Hepatocyte (in vitro differentiated cells): ENCODE measurements around the gene RBL2. TPM values are rescaled to one million over a fixed set of nuclear protein-coding genes. Genes with fewer than 3 reads are reported as not detected.

Experiments used
- DNase-seq: peaks from one replicate; pipeline ENCODE4 v3.0.0-alpha.2; 2016; ENCODE audit warnings: low spot score
- H2AFZ ChIP-seq: fragments of 200-600 bp; sonication (generic); 2 replicates; pipeline ENCODE4 v1.6.0; 2016; ENCODE audit warnings: antibody characterized with exemption, mild to moderate bottlenecking
- H3K27ac ChIP-seq: fragments of 200-600 bp; sonication (generic); 2 replicates; pipeline ENCODE4 v1.5.1; 2016; ENCODE audit warnings: mild to moderate bottlenecking
- H3K27me3 ChIP-seq: fragments of 200-600 bp; sonication (generic); 2 replicates; pipeline ENCODE4 v1.6.1; 2016
- H3K36me3 ChIP-seq: fragments of 200-600 bp; sonication (generic); replicated peaks from 2 replicates; pipeline ENCODE4 v1.5.1; 2016; ENCODE audit warnings: low read depth; ENCODE audit not compliant: insufficient read depth
- H3K4me1 ChIP-seq: fragments of 200-600 bp; sonication (generic); 2 replicates; pipeline ENCODE4 v1.5.1; 2016; ENCODE audit warnings: mild to moderate bottlenecking, moderate library complexity; ENCODE audit not compliant: insufficient read depth
- H3K4me2 ChIP-seq: fragments of 200-600 bp; sonication (generic); 2 replicates; pipeline ENCODE4 v1.6.0; 2016
- H3K4me3 ChIP-seq: fragments of 200-600 bp; sonication (generic); 2 replicates; pipeline ENCODE4 v1.5.1; 2016; ENCODE audit warnings: mild to moderate bottlenecking
- H3K79me2 ChIP-seq: fragments of 200-600 bp; sonication (generic); 2 replicates; pipeline ENCODE4 v1.6.0; 2017; ENCODE audit warnings: mild to moderate bottlenecking
- H3K9me2 ChIP-seq: fragments of 200-600 bp; sonication (generic); replicated peaks from 2 replicates; pipeline ENCODE4 v1.6.0; 2017; ENCODE audit warnings: mild to moderate bottlenecking; ENCODE audit not compliant: insufficient read depth
- H3K9me3 ChIP-seq: fragments of 200-600 bp; sonication (generic); 2 replicates; pipeline ENCODE4 v1.5.1; 2016; ENCODE audit warnings: low read depth, mild to moderate bottlenecking
- H4K20me1 ChIP-seq: fragments of 200-600 bp; sonication (generic); 2 replicates; pipeline ENCODE4 v1.6.0; 2016; ENCODE audit warnings: mild to moderate bottlenecking; ENCODE audit not compliant: insufficient read depth, poor library complexity, severe bottlenecking
- CTCF ChIP-seq: fragments of 200-600 bp; sonication (generic); IDR thresholded peaks from 2 replicates; pipeline ENCODE4 v1.5.1; 2016; ENCODE audit warnings: antibody characterized with exemption, mild to moderate bottlenecking; ENCODE audit not compliant: poor library complexity
- EZH2 ChIP-seq: fragments of 200-600 bp; sonication (generic); IDR thresholded peaks from 2 replicates; pipeline ENCODE4 v1.6.1; 2016; ENCODE audit warnings: antibody characterized with exemption, mild to moderate bottlenecking, borderline replicate concordance
- EZH2phosphoT487 ChIP-seq: fragments of 200-600 bp; sonication (generic); IDR thresholded peaks from one replicate; pipeline ENCODE4 v1.6.1; 2018; ENCODE audit warnings: antibody characterized with exemption, mild to moderate bottlenecking, low read depth, moderate library complexity; ENCODE audit not compliant: unreplicated experiment, severe bottlenecking
- WGBS: methylation state at CpG from one replicate; pipeline ENCODE4 v1.1.6; 2016; ENCODE audit warnings: low lambda C conversion rate; ENCODE audit errors: missing lambda C conversion rate; 5-methylcytosine and 5-hydroxymethylcytosine counted together
- polyA plus RNA-seq: library from polyadenylated mRNA; unstranded; fragments of >200 nt; fragmentation: Nextera tagmentation; extraction: Ambion mirVana; gene quantifications from 2 replicates; pipeline ENCODE4 v1.2.1, GENCODE V29; 2016
- total RNA-seq: library from RNA; depleted of rRNA; stranded (reverse); fragments of >200 nt; gene quantifications from 2 replicates; pipeline ENCODE4 v1.2.3, GENCODE V29; 2014

Gene RBL2
- total and polyA plus RNA-seq, 2 experiments from 2014 or later = 17.3 to 48.8 TPM

- Histone ChIP-seq H4K20me1 (no peaks in the 10 kb centered on the region), H3K27ac (no peak overlapping the region), H3K36me3 (no peaks in the 10 kb centered on the region), H3K9me3 (no peaks in the 10 kb centered on the region), H3K27me3 (no peaks in the 10 kb centered on the region), H3K4me1 (peaks cover 15% of the 10 kb centered on the region), H3K9me2 (no peaks in the 10 kb centered on the region), H3K4me2 (no peak overlapping the region), H2AFZ (no peak overlapping the region), H3K79me2 (no peaks in the 10 kb centered on the region), H3K4me3 (no peak overlapping the region)
- DNase-seq = no peak
- WGBS = 86% methylated on average over 12 of the region's 12 CpGs
- no peak for TF ChIP-seq EZH2
- TF ChIP-seq EZH2phosphoT487 = no peak
- TF ChIP-seq CTCF = no peak
Observed at GRCh38 chr16:53507464-53508179, 73.4 kb downstream of the RBL2 start.

- no peaks in the 10 kb centered on the region for H3K9me2 ChIP-seq
- H4K20me1 ChIP-seq = no peaks in the 10 kb centered on the region
- TF ChIP-seq EZH2phosphoT487 = no peak
- TF ChIP-seq EZH2 = no peak
- TF ChIP-seq CTCF = peak; percentile 96
- 49% methylated on average over 29 of the region's 29 CpGs for WGBS
- H3K27ac ChIP-seq = peak overlapping the region; percentile 86
- no peaks in the 10 kb centered on the region for H3K36me3 ChIP-seq
- no peaks in the 10 kb centered on the region for H3K79me2 ChIP-seq
- H3K9me3 ChIP-seq = no peaks in the 10 kb centered on the region
- peaks cover 6% of the 10 kb centered on the region for H3K4me1 ChIP-seq
- H3K27me3 ChIP-seq = no peaks in the 10 kb centered on the region
- DNase-seq = peak; percentile 82
- peak overlapping the region; percentile 27 for H2AFZ ChIP-seq
- no peak overlapping the region for H3K4me3 ChIP-seq
- H3K4me2 ChIP-seq = peak overlapping the region; percentile 47
Observed at GRCh38 chr16:53509906-53510703, 75.8 kb downstream of the RBL2 start.

GRCh38 chr16:53510704-53511070 lies 76.4 kb downstream of the RBL2 start:
- no peaks in the 10 kb centered on the region for H3K79me2 ChIP-seq
- H3K9me3 ChIP-seq = no peaks in the 10 kb centered on the region
- H3K4me2 ChIP-seq = no peak overlapping the region
- H3K4me3 ChIP-seq = no peak overlapping the region
- peaks cover 6% of the 10 kb centered on the region for H3K4me1 ChIP-seq
- H3K9me2 ChIP-seq = no peaks in the 10 kb centered on the region
- no peak for DNase-seq
- no peaks in the 10 kb centered on the region for H3K36me3 ChIP-seq
- WGBS = 58% methylated on average over 2 of the region's 2 CpGs
- H4K20me1 ChIP-seq = no peaks in the 10 kb centered on the region
- peak overlapping the region; percentile 86 for H3K27ac ChIP-seq
- no peaks in the 10 kb centered on the region for H3K27me3 ChIP-seq
- no peak for TF ChIP-seq CTCF
- peak overlapping the region; percentile 24 for H2AFZ ChIP-seq
